Small intestine (tissue), 7 donors: ENCODE data around the gene RHBDD1. TPM values are rescaled to one million over a fixed set of nuclear protein-coding genes. Genes with fewer than 3 reads are reported as not detected.

Source experiments
- DNase-seq, 2 donors: peaks; one replicate each; pipeline versions ENCODE4 v3.0.0 to v3.0.0-alpha.2; 2013
- FAIRE-seq: peaks from 2 replicates; lab custom pipeline; 2012; peaks lifted over from hg19 to GRCh38; lab: Jason Lieb, UNC
- H3K27ac ChIP-seq, 3 donors: one replicate each; pipeline ENCODE4 v1.5.1; 2013; ENCODE audit warnings: low read length in 2 of 3, mild to moderate bottlenecking in 2 of 3, control low read depth in 1 of 3, inconsistent platforms in 1 of 3, low read depth in 1 of 3, moderate library complexity in 1 of 3
- H3K27me3 ChIP-seq, 3 donors: one replicate each; pipeline ENCODE4 v1.6.1; 2013; ENCODE audit warnings: low read length in 3 of 3, inconsistent platforms in 1 of 3; ENCODE audit not compliant: control insufficient read depth in 3 of 3, insufficient read depth in 3 of 3
- H3K36me3 ChIP-seq, 3 donors: one replicate each; pipeline ENCODE4 v1.6.1; 2013; ENCODE audit warnings: low read length in 3 of 3, inconsistent platforms in 1 of 3, low read depth in 1 of 3, mild to moderate bottlenecking in 1 of 3, moderate library complexity in 1 of 3; ENCODE audit not compliant: control insufficient read depth in 3 of 3, insufficient read depth in 2 of 3
- H3K4me1 ChIP-seq, 3 donors: one replicate each; pipeline ENCODE4 v1.6.1; 2013; ENCODE audit warnings: low read length in 2 of 3, inconsistent platforms in 1 of 3, low read depth in 1 of 3, mild to moderate bottlenecking in 1 of 3, moderate library complexity in 1 of 3; ENCODE audit not compliant: control insufficient read depth in 3 of 3, insufficient read depth in 2 of 3
- H3K4me3 ChIP-seq, 3 donors: one replicate each; pipeline ENCODE4 v1.5.1; 2013; ENCODE audit warnings: low read length in 3 of 3, control low read depth in 1 of 3, inconsistent platforms in 1 of 3, low read depth in 1 of 3, mild to moderate bottlenecking in 1 of 3, moderate library complexity in 1 of 3
- H3K9me3 ChIP-seq, 2 donors: one replicate each; pipeline ENCODE4 v1.6.1; 2013; ENCODE audit warnings: low read depth in 1 of 2, low read length in 1 of 2; ENCODE audit not compliant: control insufficient read depth in 2 of 2, insufficient read depth in 1 of 2
- WGBS, 3 donors: extraction: QIAGEN DNeasy Blood & Tissue Kit; methylation state at CpG; one replicate each; pipeline ENCODE4 v1.1.7; 2013; 5-methylcytosine and 5-hydroxymethylcytosine counted together
- polyA plus RNA-seq, 4 donors: library from polyadenylated mRNA; stranded (reverse) in 3 of 4; unstranded in 1 of 4; fragments of 200-250 nt in 3 of 4; fragments of 120-200 nt in 1 of 4; gene quantifications; one replicate each; pipeline versions ENCODE4 v1.2.1 to v1.2.3, GENCODE V29; 2013
- donor health status: healthy with polysubstance abuse.
- donor health status: control.
- donor health status: control.
- donor health status: Bipolar disorder and iron deficiency.
- donor health status: healthy.

RHBDD1 gene
- polyA plus RNA-seq, 4 donors, result 3.1 to 23.4 (median 8.7) TPM

- 76 to 92% (median 85%) methylated on average over 2 of the region's 2 CpGs for WGBS, 3 donors
- H3K27ac ChIP-seq, result no peak overlapping the region
- FAIRE-seq, result no peak
- H3K9me3 ChIP-seq, result no peaks in the 10 kb centered on the region
- no peaks in the 10 kb centered on the region for H3K27me3 ChIP-seq
- no peaks in the 10 kb centered on the region for H3K4me1 ChIP-seq
- DNase-seq, result no peak
- no peak overlapping the region for H3K4me3 ChIP-seq
- H3K36me3 ChIP-seq, result peaks cover 0 to 10% (median 3%) of the 10 kb centered on the region in 3 donors
Observed at GRCh38 chr2:226999661-227000060, 163.8 kb downstream of the RHBDD1 start.

GRCh38 chr2:227000123-227000522 lies 164.3 kb downstream of the RHBDD1 start:
- FAIRE-seq (no peak), DNase-seq (no peak)
- Histone ChIP-seq H3K36me3 (peaks cover 0 to 10% (median 3%) of the 10 kb centered on the region in 3 donors), H3K27me3 (no peaks in the 10 kb centered on the region), H3K9me3 (no peaks in the 10 kb centered on the region), H3K4me3 (no peak overlapping the region), H3K4me1 (no peaks in the 10 kb centered on the region), H3K27ac (no peak overlapping the region)
- 97 to 98% (median 98%) methylated on average over 2 of the region's 2 CpGs for WGBS, 3 donors

- no peaks in the 10 kb centered on the region for H3K9me3 ChIP-seq
- 91 to 95% (median 92%) methylated on average over 6 of the region's 6 CpGs for WGBS, 3 donors
Observed at GRCh38 chr2:227004482-227004881, 168.6 kb downstream of the RHBDD1 start.

GRCh38 chr2:227006189-227006897 lies 170.5 kb downstream of the RHBDD1 start:
- Histone ChIP-seq H3K4me1 (no peaks in the 10 kb centered on the region), H3K27me3 (no peaks in the 10 kb centered on the region), H3K4me3 (no peak overlapping the region), H3K9me3 (no peaks in the 10 kb centered on the region), H3K36me3 (no peaks in the 10 kb centered on the region), H3K27ac (no peak overlapping the region)
- no peak for FAIRE-seq
- 84 to 93% (median 92%) methylated on average over 16 of the region's 16 CpGs for WGBS, 3 donors
- no peak for DNase-seq

More at GRCh38 chr2:227004482-227004881, 168.6 kb downstream of the RHBDD1 start:
- Histone ChIP-seq H3K27me3 (no peaks in the 10 kb centered on the region), H3K4me3 (no peak overlapping the region), H3K36me3 (no peaks in the 10 kb centered on the region), H3K27ac (no peak overlapping the region), H3K4me1 (no peaks in the 10 kb centered on the region)
- DNase-seq (no peak), FAIRE-seq (no peak)

GRCh38 chr2:227007148-227007547 lies 171.3 kb downstream of the RHBDD1 start:
- WGBS, 3 donors, result 72 to 91% (median 83%) methylated on average over 9 of the region's 9 CpGs
- no peaks in the 10 kb centered on the region for H3K4me1 ChIP-seq
- DNase-seq (no peak), FAIRE-seq (no peak)
- H3K4me3 ChIP-seq, result no peak overlapping the region
- no peak overlapping the region for H3K27ac ChIP-seq
- H3K36me3 ChIP-seq, result no peaks in the 10 kb centered on the region
- H3K9me3 ChIP-seq, result no peaks in the 10 kb centered on the region
- H3K27me3 ChIP-seq, result no peaks in the 10 kb centered on the region

DNA sequence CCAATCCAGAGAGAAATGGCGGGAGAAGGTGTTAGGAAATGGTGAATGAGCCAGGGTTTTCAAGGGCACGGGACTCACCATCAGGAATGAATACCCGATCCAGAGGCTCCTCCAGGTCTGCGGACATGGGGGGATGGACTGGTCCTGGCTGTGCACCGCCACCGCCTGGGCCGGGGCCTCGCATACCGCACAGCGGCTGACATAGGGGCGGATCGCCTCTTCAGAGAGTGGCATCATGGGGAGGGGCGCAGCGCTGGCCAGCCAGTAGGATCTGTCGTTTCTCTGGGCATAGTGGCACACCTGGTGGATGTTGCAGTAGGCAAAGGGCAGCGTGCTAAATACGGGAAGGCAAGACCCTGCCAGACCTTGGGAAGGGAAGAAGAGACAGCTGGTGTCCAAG lies 172.1 kb downstream of the RHBDD1 start:
- WGBS, 3 donors, result 91 to 94% (median 93%) methylated on average over 17 of the region's 17 CpGs
- H3K9me3 ChIP-seq, result no peaks in the 10 kb centered on the region

DNA sequence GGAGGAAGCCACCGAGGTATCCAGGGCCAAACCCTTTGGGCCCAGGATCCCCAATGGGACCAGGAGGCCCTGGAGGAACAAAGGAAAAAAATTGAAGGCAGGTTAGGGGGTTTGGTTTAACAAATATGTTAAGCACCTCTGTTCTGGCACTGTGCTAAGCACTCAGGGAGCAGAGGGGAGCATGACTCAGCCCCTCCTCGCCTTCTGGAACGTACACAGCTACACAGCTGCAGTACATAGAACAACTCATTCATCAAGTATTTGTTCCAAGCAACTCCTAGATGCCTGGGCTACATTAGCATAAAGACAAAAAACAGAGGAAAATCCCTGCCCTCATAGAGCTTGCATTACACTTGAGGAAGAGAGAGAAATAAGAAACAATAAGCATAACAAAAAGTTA lies 174.6 kb downstream of the RHBDD1 start:
- Histone ChIP-seq H3K27ac (no peak overlapping the region), H3K27me3 (no peaks in the 10 kb centered on the region), H3K4me3 (no peak overlapping the region), H3K4me1 (no peaks in the 10 kb centered on the region), H3K9me3 (no peaks in the 10 kb centered on the region), H3K36me3 (no peaks in the 10 kb centered on the region)
- DNase-seq (no peak), FAIRE-seq (no peak)
- WGBS, 3 donors, result 52 to 75% (median 67%) methylated on average over 3 of the region's 3 CpGs

More for the DNA sequence above, 172.1 kb downstream of the RHBDD1 start:
- H3K4me3 ChIP-seq, result no peak overlapping the region
- FAIRE-seq (no peak), DNase-seq (no peak)
- H3K27ac ChIP-seq, result no peak overlapping the region
- H3K36me3 ChIP-seq, result no peaks in the 10 kb centered on the region
- H3K27me3 ChIP-seq, result no peaks in the 10 kb centered on the region
- no peaks in the 10 kb centered on the region for H3K4me1 ChIP-seq

GRCh38 chr2:227013330-227013729 lies 177.5 kb downstream of the RHBDD1 start:
- Histone ChIP-seq H3K27ac (no peak overlapping the region), H3K9me3 (no peaks in the 10 kb centered on the region), H3K36me3 (no peaks in the 10 kb centered on the region), H3K4me1 (no peaks in the 10 kb centered on the region), H3K27me3 (no peaks in the 10 kb centered on the region), H3K4me3 (no peak overlapping the region)
- WGBS, 3 donors, result 84 to 90% (median 85%) methylated on average over 9 of the region's 9 CpGs
- DNase-seq, result no peak
- FAIRE-seq, result no peak

DNA sequence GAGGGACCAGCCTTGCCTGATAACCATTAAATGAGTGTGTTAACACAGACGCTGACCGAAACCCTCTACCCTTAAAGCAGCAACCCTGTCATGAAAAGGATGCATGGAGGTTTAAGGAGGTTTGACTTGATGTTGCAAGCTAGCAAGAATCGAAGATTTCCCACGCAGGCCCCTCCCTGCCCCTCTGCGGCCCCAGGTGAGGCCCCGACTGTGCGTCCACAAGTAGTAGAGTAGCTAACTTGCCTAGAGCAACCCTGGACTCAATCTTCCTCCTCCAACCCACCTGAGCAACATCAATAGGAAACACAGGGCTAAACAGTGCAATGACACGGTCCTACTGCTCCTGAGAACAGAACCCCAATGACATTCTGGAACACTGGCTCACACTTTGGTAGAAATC lies 178.0 kb downstream of the RHBDD1 start:
- Histone ChIP-seq H3K9me3 (no peaks in the 10 kb centered on the region), H3K27ac (no peak overlapping the region), H3K4me3 (no peak overlapping the region), H3K36me3 (no peaks in the 10 kb centered on the region), H3K4me1 (no peaks in the 10 kb centered on the region), H3K27me3 (no peaks in the 10 kb centered on the region)
- DNase-seq, result no peak
- no peak for FAIRE-seq
- 78 to 83% (median 82%) methylated on average over 8 of the region's 8 CpGs for WGBS, 3 donors
